Measurements from ENCODE around the gene EEPD1.

DNA sequence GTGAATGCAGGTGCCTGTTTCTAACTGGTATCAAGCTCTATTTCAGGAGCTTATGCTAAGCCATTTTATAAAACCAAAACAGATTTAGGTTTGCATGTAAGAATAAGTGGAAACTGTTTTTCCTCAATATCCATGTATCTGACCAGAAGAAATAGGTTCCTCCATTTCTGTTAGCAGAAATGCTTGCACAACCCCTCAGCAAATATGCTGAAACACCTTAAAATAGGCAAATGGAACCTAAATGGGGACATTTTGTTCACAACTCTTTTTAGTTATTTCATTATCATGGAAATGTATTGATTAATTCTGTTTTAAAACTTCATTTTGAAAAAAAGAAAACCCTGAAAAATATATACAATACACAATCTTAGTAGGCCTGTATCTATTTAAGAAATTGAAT, 8.9 kb upstream of the EEPD1 start:
- TF ChIP-seq CTCF (IDR thresholded peaks at IDR 0.05; ENCODE audit: extremely low read depth in 1 of 2, insufficient read depth in 1 of 2, low read depth in 1 of 2, low read length in 2 of 2) (no peak), POLR2A (IDR thresholded peaks at IDR 0.05; ENCODE audit: low read depth, low read length) (no peak), MYC (IDR thresholded peaks at IDR 0.05; ENCODE audit: low read depth, low read length) (no peak)
